ENCODE results near the gene MCFD2. TPM values are rescaled to one million over a fixed set of nuclear protein-coding genes. Genes with fewer than 3 reads are reported as not detected.

MCFD2 gene
- polyA plus RNA-seq (ENCODE audit: insufficient read length), result 102 TPM
- long read RNA-seq, donor 1, full-length matches to known transcripts, result 38 of 38 reads
- long read RNA-seq, donor 1, partial matches to known transcripts, result 0 of 38 reads
- long read RNA-seq, donor 1, other reads (novel, unspliced or antisense), result 0 of 38 reads
- long read RNA-seq, donor 2, full-length matches to known transcripts, result 41 of 41 reads
- long read RNA-seq, donor 2, partial matches to known transcripts, result 0 of 41 reads
- long read RNA-seq, donor 2, other reads (novel, unspliced or antisense), result 0 of 41 reads
- long read RNA-seq, donor 3, full-length matches to known transcripts, result 22 of 22 reads
- long read RNA-seq, donor 3, partial matches to known transcripts, result 0 of 22 reads
- long read RNA-seq, donor 3, other reads (novel, unspliced or antisense), result 0 of 22 reads
- long read RNA-seq, donor 4, full-length matches to known transcripts, result 1 of 1 reads
- long read RNA-seq, donor 4, partial matches to known transcripts, result 0 of 1 reads
- long read RNA-seq, donor 4, other reads (novel, unspliced or antisense), result 0 of 1 reads
- long read RNA-seq, donor 5, full-length matches to known transcripts, result 41 of 52 reads
- long read RNA-seq, donor 5, partial matches to known transcripts, result 6 of 52 reads
- long read RNA-seq, donor 5, other reads (novel, unspliced or antisense), result 5 of 52 reads
- long read RNA-seq, donor 6, full-length matches to known transcripts, result 38 of 38 reads
- long read RNA-seq, donor 6, partial matches to known transcripts, result 0 of 38 reads
- long read RNA-seq, donor 6, other reads (novel, unspliced or antisense), result 0 of 38 reads
- long read RNA-seq, donor 7, full-length matches to known transcripts, result 46 of 53 reads
- long read RNA-seq, donor 7, partial matches to known transcripts, result 7 of 53 reads
- long read RNA-seq, donor 7, other reads (novel, unspliced or antisense), result 0 of 53 reads
- long read RNA-seq, donor 8, full-length matches to known transcripts, result 16 of 16 reads
- long read RNA-seq, donor 8, partial matches to known transcripts, result 0 of 16 reads
- long read RNA-seq, donor 8, other reads (novel, unspliced or antisense), result 0 of 16 reads

GRCh38 chr2:46915281-46915810 is at the start of gene MCFD2:
Gene MCFD2, minus strand, starts transcription at chr2:46915806. Its CDS starts 6,635 bp downstream, at chr2:46909171.
- DNase-seq, result no peak

GRCh38 chr2:46964835-46965560 is 49.4 kb upstream of the MCFD2 start:
- DNase-seq, result no peak

GRCh38 chr2:46963941-46964673 is 48.5 kb upstream of the MCFD2 start:
- no peak for DNase-seq

- no peak for DNase-seq
Measured at GRCh38 chr2:46963210-46963609, 47.6 kb upstream of the MCFD2 start.

- DNase-seq, result no peak
Measured at GRCh38 chr2:46962751-46963150, 47.1 kb upstream of the MCFD2 start.

GRCh38 chr2:46960618-46961017 is 45.0 kb upstream of the MCFD2 start:
- DNase-seq, result no peak

- DNase-seq, result no peak
Measured at GRCh38 chr2:46958431-46959017, 42.9 kb upstream of the MCFD2 start.

GRCh38 chr2:46956981-46957531 is 41.5 kb upstream of the MCFD2 start:
- DNase-seq, result no peak

GRCh38 chr2:46955764-46956163 is 40.2 kb upstream of the MCFD2 start:
- DNase-seq, result no peak

GRCh38 chr2:46954951-46955571 is 39.5 kb upstream of the MCFD2 start:
- no peak for DNase-seq

GRCh38 chr2:46952171-46952570 is 36.6 kb upstream of the MCFD2 start:
- no peak for DNase-seq

- no peak for DNase-seq
Measured at GRCh38 chr2:46951290-46952064, 35.9 kb upstream of the MCFD2 start.

- no peak for DNase-seq
Measured at GRCh38 chr2:46950314-46950713, 34.7 kb upstream of the MCFD2 start.

GRCh38 chr2:46947841-46948240 is 32.2 kb upstream of the MCFD2 start:
- DNase-seq, result no peak

- DNase-seq, result no peak
Measured at GRCh38 chr2:46945671-46946070, 30.1 kb upstream of the MCFD2 start.

- no peak for DNase-seq
Measured at GRCh38 chr2:46943881-46944798, 28.5 kb upstream of the MCFD2 start.

- no peak for DNase-seq
Measured at GRCh38 chr2:46942891-46943626, 27.5 kb upstream of the MCFD2 start.
